Vagina (tissue), 2 donors: ENCODE results near the gene TMEM129. TPM values are rescaled to one million over a fixed set of nuclear protein-coding genes. Genes with fewer than 3 reads are reported as not detected.

Experiments used
- DNase-seq, 2 donors: peaks; one replicate each; pipeline ENCODE4 v3.0.0-alpha.2; 2017; ENCODE audit errors: extremely low spot score in 2 of 2
- H3K27ac ChIP-seq: fragments of 200-600 bp; sonication (generic); one replicate; pipeline ENCODE4 v1.5.1; 2019
- H3K27me3 ChIP-seq: fragments of 200-600 bp; sonication (generic); one replicate; pipeline ENCODE4 v1.5.1; 2019
- H3K36me3 ChIP-seq, 2 donors: fragments of 200-600 bp; sonication (generic); one replicate each; pipeline ENCODE4 v1.5.1; 2017 to 2019
- H3K4me1 ChIP-seq: fragments of 200-600 bp; sonication (generic); one replicate; pipeline ENCODE4 v1.5.1; 2019
- H3K4me3 ChIP-seq, 2 donors: fragments of 200-600 bp; sonication (generic); 1 replicate in 1 of 2; 2 replicates in 1 of 2; pipeline ENCODE4 v1.5.1; 2016 to 2019
- H3K9me3 ChIP-seq: fragments of 200-600 bp; sonication (generic); one replicate; pipeline ENCODE4 v1.5.1; 2019
- POLR2A ChIP-seq, 2 donors: fragments of 450-650 bp; IDR thresholded peaks; one replicate each; pipeline ENCODE4 v1.6.1; 2017; ENCODE audit warnings: antibody characterized with exemption in 2 of 2, mild to moderate bottlenecking in 2 of 2, moderate library complexity in 2 of 2
- POLR2AphosphoS5 ChIP-seq, 2 donors: sonication (generic); formaldehyde crosslinking; IDR thresholded peaks; one replicate each; pipeline ENCODE4 v1.9.0; 2017; ENCODE audit warnings: antibody characterized with exemption in 2 of 2, mild to moderate bottlenecking in 2 of 2, low read depth in 1 of 2; ENCODE audit not compliant: insufficient read depth in 1 of 2
- intact Hi-C: fragments of 100-400 bp; cut with DNase I; formaldehyde crosslinking; loops from one replicate; pipeline ENCODE4 v1.15.1; 2023
- total RNA-seq: library from RNA; depleted of rRNA; stranded (reverse); fragments of >200 nt; gene quantifications from one replicate; pipeline ENCODE4 v1.2.3, GENCODE V29; 2016
- TF ChIP-seq, protein P1 (sequence below), 3 experiments: fragments of 450-650 bp in 2 of 3; fragments of 200-600 bp in 1 of 3; sonication (generic) in 1 of 3; IDR thresholded peaks; one replicate each; pipeline ENCODE4 v1.5.1; 2017 to 2019; ENCODE audit warnings: antibody characterized with exemption in 3 of 3, mild to moderate bottlenecking in 2 of 3, moderate library complexity in 2 of 3

The TMEM129 gene
- total RNA-seq, 1 donor from 2014 or later, result 50.6 TPM

GRCh38 chr4:1727117-1728031 is 6.3 kb upstream of the TMEM129 start:
- H3K27me3 ChIP-seq, result no peaks in the 10 kb centered on the region
- H3K36me3 ChIP-seq, result no peaks in the 10 kb centered on the region
- intact Hi-C loops, result loop anchor here (2.0 kb wide), 1 partner anchor 29 kb away; no protein-coding TSS in a partner anchor
- H3K9me3 ChIP-seq, result no peaks in the 10 kb centered on the region
- peaks cover 24% of the 10 kb centered on the region for H3K4me1 ChIP-seq
- no peak for DNase-seq
- H3K4me3 ChIP-seq, result peak overlapping the region in 1 of 2 donors; percentile 4
- H3K27ac ChIP-seq, result peak overlapping the region; percentile 59
- TF ChIP-seq, protein P1, sequence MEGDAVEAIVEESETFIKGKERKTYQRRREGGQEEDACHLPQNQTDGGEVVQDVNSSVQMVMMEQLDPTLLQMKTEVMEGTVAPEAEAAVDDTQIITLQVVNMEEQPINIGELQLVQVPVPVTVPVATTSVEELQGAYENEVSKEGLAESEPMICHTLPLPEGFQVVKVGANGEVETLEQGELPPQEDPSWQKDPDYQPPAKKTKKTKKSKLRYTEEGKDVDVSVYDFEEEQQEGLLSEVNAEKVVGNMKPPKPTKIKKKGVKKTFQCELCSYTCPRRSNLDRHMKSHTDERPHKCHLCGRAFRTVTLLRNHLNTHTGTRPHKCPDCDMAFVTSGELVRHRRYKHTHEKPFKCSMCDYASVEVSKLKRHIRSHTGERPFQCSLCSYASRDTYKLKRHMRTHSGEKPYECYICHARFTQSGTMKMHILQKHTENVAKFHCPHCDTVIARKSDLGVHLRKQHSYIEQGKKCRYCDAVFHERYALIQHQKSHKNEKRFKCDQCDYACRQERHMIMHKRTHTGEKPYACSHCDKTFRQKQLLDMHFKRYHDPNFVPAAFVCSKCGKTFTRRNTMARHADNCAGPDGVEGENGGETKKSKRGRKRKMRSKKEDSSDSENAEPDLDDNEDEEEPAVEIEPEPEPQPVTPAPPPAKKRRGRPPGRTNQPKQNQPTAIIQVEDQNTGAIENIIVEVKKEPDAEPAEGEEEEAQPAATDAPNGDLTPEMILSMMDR (IDR thresholded peaks at IDR 0.05), result no peak
- no peak for TF ChIP-seq POLR2A (IDR thresholded peaks at IDR 0.05)
- peak; percentile 29 to 35 for TF ChIP-seq POLR2AphosphoS5 (IDR thresholded peaks at IDR 0.05; ENCODE audit: insufficient read depth in 1 of 2, low read depth in 1 of 2)

DNA sequence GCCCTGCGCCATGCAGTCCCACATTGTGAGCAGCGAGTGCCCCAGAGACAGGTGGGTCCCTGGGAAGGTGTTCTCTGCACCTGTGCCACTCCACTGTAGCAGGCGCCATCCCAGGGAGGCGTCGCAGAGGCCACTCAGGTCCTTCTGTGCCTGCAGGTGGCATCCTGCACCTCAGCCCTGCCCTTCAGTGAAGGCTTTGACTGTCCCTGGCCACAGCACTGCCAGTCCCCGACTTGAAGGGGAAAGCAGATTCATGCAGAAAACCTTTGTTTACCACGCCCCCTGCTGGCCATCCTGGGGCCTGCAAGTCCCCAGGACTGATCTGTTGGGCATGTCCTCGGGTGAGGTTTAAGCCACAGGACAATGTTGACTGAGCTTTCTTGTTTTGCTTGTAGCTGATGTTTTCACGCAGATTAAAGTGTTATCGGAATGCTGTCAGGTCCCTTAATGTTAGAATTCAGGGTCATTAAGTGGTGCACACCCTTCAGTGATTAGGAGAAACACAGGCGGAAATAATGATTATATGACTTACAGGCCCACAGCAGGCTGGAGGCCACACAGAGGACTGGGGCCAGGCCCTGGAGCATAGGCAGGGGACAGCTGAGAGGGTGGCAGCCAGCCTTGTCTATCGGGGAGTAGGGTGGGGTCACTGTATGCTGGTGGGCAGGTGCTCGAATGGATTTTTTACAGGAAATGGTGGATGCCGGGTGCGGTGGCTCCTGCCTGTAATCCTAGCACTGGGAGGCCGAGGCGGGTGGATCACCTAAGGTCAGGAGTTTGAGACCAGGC is 5.2 kb upstream of the TMEM129 start:
- Histone ChIP-seq H3K9me3 (no peaks in the 10 kb centered on the region), H3K27ac (peak overlapping the region; percentile 24), H3K36me3 (no peaks in the 10 kb centered on the region), H3K4me3 (no peak overlapping the region), H3K4me1 (peaks cover 33% of the 10 kb centered on the region), H3K27me3 (no peaks in the 10 kb centered on the region)
- intact Hi-C loops, result loop anchor here (2.0 kb wide), 1 partner anchor 28 kb away; no protein-coding TSS in a partner anchor
- TF ChIP-seq, protein P1 (IDR thresholded peaks at IDR 0.05), result peak; percentile 87 to 90 (median 89)
- TF ChIP-seq POLR2A (IDR thresholded peaks at IDR 0.05) (no peak), POLR2AphosphoS5 (IDR thresholded peaks at IDR 0.05; ENCODE audit: insufficient read depth in 1 of 2, low read depth in 1 of 2) (peak in 1 of 2 donors; percentile 12)
- no peak for DNase-seq

GRCh38 chr4:1725521-1725920 is 4.4 kb upstream of the TMEM129 start:
- intact Hi-C loops, result no loop called here
- no peak overlapping the region for H3K27ac ChIP-seq
- H3K4me1 ChIP-seq, result peaks cover 33% of the 10 kb centered on the region
- H3K4me3 ChIP-seq, result no peak overlapping the region
- TF ChIP-seq POLR2A (IDR thresholded peaks at IDR 0.05) (no peak), POLR2AphosphoS5 (IDR thresholded peaks at IDR 0.05; ENCODE audit: insufficient read depth in 1 of 2, low read depth in 1 of 2) (no peak)
- TF ChIP-seq, protein P1 (IDR thresholded peaks at IDR 0.05), result no peak
- no peak for DNase-seq
- H3K27me3 ChIP-seq, result no peaks in the 10 kb centered on the region
- H3K36me3 ChIP-seq, result no peaks in the 10 kb centered on the region
- H3K9me3 ChIP-seq, result no peaks in the 10 kb centered on the region

DNA sequence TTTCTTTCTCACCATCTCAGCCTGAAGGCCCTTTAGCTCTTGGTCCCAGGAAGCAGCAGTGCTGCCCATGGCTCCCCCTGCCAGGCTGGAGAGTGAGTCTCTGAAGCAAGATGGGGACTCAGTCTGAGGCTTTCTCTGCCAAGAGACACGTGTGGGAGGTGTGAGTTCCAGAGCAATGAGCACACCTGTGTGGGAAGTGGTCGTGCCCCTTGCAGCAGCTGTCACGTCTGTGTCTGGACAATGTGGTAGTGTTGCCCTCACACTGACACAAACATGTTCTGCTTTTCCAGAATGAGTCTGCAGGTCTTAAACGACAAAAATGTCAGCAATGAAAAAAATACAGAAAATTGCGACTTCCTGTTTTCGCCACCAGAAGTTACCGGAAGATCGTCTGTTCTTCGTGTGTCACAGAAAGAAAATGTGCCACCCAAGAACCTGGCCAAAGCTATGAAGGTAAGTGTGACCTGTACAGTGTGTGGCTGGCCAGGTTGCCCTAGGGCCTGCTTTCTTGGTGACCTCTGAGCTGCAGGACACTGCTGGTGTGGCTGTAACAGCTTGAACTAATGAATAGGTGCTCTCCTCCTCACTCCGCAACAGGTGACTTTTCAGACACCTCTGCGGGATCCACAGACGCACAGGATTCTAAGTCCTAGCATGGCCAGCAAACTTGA is 2.1 kb upstream of the TMEM129 start:
- Histone ChIP-seq H3K27ac (peak overlapping the region; percentile 61), H3K4me1 (peaks cover 44% of the 10 kb centered on the region), H3K36me3 (peaks cover 0 to 2% of the 10 kb centered on the region in 2 donors), H3K27me3 (no peaks in the 10 kb centered on the region), H3K9me3 (no peaks in the 10 kb centered on the region), H3K4me3 (no peak overlapping the region)
- intact Hi-C loops, result no loop called here
- TF ChIP-seq POLR2A (IDR thresholded peaks at IDR 0.05), result peak in 1 of 2 donors; percentile 9
- TF ChIP-seq, protein P1 (IDR thresholded peaks at IDR 0.05), result no peak
- DNase-seq, result no peak
